HG02943 (cell line): Measurements from ENCODE around the gene HELZ2.
"Not testable (repeated sequence)": the region's sequence is repeated elsewhere in the genome, so short reads cannot be mapped to it uniquely, and the experiment has no call there.

ENCODE experiments used
- ATAC-seq: cut with Tn5 transposase; IDR thresholded peaks from one replicate; pipeline ENCODE4 v1.9.1; 2021; ENCODE audit warnings: mild to moderate bottlenecking, low read depth, moderate library complexity; ENCODE audit not compliant: unreplicated experiment

Gene HELZ2, protein sequence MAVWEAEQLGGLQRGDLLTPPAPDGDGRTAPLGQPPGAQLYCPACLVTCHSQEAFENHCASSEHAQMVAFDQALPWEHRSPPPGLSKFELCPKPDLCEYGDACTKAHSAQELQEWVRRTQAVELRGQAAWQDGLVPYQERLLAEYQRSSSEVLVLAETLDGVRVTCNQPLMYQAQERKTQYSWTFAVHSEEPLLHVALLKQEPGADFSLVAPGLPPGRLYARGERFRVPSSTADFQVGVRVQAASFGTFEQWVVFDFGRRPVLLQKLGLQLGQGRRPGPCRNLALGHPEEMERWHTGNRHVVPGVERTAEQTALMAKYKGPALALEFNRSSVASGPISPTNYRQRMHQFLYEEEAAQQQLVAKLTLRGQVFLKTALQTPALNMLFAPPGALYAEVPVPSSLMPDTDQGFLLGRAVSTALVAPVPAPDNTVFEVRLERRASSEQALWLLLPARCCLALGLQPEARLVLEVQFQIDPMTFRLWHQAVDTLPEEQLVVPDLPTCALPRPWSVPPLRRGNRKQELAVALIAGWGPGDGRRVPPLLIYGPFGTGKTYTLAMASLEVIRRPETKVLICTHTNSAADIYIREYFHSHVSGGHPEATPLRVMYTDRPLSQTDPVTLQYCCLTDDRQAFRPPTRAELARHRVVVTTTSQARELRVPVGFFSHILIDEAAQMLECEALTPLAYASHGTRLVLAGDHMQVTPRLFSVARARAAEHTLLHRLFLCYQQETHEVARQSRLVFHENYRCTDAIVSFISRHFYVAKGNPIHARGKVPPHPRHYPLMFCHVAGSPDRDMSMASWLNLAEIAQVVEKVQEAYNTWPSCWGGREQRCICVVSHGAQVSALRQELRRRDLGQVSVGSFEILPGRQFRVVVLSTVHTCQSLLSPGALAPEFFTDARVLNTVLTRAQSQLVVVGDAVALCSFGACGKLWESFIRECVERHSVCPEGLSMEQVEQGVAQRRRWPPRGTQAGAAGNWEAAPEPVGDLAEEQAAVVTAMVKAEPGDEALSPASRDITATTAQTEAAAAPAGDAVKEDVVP (N-terminal part only)

DNA sequence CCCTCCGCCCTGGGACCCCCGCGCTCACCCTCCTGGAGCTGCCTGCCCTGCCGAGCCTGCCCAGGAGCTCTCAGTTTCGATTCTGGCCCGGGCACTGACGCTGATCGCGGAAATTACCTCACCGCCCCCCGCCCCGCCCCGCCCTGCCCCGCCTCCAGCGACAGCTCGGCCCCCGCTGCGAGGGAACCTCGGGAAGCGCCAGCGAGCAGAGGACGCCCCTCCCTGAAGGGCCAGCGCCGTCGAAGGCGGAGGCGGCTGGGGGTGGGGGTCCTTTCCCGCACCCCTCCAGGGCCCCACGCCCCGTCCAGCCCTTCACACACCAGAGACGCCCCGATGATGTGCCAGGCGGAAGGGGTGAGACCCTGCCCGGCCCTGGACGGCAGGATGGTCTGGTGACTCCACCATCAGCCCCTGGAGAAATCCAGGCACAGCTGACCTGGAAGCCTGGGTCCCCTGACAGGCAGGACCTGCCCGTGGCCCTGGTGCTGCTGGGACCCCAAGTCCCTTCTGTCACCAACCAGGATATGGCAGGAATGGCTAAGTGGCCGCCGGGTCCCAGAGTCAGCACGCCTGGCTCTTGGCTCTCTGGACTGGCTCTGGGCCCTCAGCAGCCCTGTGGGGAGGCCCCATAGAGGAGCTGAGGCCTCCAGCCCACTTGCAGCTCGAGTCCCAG lies at the start of gene HELZ2:
Gene HELZ2 (minus strand): TSS at position 84 of the 673 bp plus-strand sequence. CDS start 1,854 bp downstream, outside the sequence.
- ATAC-seq, result no peak

DNA sequence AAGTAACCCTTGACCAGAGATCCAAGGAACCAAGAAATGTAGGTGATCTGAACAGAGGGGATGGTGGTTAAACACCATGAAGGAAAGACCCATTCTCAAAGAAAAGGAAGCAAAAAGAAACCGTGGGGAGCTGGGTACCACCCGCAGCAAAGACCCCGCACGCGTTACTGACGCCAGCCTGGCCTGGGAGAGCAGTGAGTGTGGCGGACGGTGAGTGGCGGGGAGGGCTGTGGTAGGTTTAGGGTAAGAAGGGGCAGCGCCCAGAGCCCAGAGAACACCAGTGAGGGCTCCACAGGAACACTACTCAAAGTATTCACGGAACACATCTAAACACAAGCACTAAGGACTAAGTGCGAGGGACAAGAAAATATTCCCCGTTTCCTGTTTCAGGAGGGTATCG lies 48.7 kb upstream of the HELZ2 start:
- no peak for ATAC-seq

DNA sequence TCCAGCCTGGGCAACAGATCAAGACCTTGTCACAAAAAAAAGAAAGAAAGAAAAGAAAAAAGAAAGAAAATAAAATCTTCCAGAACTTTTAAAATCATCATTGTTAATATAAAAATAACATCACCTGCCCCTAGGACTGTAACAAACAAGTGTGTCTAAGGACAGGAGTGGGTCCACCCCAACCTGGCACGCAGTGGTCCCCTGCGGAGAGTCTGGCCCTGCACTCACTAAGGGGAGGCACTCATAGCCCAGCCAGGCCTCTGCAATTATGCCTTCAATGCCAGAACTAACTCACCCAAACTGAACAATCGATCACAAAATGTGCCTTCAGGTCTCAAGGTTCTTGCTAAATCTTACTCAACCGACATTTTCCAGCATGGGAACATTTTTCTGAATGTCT lies 48.1 kb upstream of the HELZ2 start:
- ATAC-seq, result no peak

DNA sequence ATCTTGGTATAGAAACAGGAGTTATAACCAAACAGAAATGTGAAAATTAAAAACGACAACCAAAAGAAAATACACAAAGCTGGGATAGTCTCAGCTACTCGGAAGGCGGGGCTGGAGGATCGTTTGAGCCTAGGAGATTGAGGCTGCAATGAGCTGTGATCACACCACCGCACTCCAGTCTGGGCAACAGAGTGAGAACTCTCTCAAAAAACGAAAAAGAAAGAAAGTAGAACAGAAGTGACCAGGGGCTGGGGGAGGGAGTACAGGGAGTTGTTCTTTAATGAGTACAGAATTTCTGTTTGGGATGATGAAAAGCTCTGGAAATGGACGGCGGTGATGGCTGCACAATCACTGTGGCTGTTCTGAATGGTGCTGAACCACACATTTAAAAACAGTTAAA lies 47.0 kb upstream of the HELZ2 start:
- no peak for ATAC-seq

DNA sequence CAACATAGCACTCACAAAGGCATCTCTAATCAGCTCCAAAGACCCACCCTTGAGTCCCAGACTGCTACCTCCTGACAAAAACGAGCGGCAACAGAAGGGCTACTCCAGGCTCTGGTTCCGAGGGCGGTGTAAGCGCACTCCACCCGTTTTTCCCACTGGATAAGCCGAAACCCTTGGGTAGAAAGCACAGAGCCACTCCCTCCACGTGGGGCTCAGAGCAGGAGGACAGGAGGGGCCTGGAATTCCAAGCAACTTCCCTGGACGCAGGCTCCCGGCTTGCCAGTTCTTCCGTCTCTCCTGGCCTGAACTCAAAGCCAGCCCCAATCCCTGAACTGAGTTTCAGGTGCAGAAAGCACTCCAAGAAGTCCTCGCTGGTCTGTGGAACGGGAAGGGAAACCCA lies 45.5 kb upstream of the HELZ2 start:
- ATAC-seq, result no peak

DNA sequence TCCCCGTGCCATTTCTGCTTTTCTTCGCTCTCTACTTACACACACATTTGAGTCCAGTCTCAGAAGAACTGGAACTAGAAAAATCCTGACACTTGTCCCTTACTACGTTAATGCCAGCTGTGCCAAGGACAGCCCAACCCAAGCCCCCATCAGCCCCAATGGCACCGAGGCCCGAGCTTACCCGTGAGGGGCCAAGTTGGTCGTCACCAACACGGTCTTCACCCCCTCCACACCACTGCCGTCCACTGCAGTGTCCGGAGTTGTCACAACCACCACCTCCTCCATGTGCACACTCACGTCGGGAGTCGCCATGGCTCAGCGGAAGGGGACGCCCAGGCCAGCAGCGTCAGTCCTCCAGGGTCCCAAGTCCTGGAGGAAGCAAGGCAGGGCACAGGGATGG lies 45.0 kb upstream of the HELZ2 start:
- no peak for ATAC-seq

DNA sequence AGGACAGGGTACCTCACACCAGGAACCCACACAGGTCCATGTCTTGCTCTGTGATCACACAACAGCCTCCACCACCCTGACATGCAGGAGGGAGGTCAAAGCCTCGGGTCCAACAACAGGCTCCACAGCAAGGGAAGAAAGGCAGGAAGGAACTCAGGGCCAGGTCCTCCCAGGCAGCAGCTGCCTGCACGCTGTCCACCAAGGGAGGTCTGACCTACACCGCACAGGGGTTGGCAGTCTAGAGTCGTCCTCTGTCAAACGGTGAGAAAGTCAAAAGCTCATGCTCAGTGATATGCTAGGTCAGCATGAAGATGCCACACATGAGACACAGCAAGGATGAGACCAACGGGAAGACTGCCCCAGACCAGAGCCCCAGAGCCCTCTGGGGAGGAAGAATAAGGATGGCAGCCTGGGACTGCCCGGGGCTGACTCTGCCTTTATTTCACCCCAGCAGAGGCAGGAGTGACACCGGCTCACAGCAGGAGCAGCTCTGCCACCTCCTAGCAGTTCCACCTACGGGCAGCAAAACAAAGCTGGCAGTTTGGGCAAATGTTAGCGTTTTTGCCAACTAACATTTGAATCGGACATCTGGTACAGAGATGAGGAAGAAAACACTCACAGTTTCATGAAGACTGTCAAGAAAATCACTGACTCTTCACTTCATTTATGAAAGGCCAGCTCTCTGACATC lies 44.4 kb upstream of the HELZ2 start:
- ATAC-seq, result no peak

DNA sequence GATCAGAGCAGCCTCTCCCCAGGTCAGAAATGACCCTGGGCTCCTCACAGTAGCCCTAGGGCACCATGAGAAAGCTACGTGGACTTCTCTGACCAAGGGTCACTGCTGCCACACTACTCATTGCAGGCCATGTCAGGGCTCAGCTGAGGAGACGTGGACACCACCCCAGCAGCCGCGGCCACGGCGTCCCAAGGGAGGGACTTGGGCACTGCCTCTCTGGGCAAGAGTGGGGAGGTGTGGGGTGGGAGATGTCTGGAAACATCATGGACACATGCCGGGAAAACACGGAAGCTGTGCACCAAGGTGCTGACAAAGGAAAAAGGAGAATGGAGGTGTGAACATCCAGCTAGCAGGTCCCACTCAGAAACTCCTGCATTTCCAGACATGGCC lies 43.8 kb upstream of the HELZ2 start:
- ATAC-seq, result no peak

DNA sequence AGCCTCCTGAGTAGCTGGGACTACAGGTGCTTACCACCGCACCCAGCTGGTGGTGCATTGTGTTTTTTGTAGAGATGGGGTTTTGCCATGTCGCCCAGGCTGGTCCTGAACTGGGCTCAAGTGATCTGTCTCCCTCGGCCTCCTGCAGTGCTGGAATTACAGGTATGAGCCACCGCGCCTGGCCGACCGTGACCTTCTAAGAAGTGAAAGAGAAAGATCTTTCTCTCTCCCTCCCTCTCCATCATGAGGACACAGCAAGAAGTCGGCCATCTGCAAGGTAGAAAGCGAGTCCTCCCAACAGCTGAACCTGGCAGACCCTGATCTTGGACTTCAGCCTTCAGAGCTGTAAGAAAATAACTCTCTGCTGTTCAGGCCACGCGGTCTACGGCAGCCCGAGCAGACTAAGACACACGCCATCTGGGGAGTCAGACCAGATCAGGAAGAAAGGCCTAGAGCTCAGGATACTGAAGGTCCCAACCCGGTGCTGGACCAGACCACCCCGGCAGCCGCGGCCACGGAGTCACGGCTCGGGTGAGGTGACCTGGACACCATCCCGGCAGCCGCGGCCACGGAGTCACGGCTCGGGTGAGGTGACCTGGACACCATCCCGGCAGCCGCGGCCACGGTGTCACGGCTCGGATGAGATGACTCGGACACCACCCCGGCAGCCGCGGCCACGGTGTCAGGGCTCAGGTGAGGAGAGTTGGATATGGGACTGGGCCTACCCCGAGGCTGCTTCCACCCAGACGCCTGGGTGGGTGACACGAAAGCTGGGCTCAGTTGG lies 43.2 kb upstream of the HELZ2 start:
- no peak for ATAC-seq

DNA sequence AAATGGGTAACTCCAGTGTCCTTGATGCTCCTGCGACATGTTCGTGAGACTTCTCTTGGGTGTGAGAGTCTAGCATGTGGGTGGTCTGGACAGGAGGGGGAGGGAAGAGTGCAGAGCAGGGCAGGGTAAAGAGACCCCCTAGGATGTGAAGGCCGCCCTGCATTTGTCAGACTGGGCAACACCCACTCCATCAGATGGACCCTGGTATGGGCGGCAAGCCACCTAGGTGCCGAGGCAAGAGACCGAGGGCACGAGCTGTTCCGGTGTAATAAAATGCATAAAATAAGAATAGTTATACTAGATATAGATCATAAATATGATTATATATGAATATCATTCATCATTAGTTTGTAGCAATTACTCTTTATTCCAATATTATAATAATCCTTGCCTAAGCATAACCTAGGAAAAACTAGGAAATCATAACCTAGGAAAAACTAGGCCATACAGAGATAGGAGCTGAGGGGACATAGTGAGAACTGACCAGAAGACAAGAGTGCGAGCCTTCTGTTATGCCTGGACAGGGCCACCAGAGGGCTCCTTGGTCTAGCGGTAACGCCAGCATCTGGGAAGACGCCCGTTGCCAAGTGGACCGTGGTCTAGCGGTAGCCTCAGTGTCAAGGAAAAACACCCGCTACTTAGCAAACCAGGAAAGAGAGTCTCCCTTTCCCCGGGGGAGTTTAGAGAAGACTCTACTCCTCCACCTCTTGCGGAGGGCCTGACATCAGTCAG lies 40.0 kb upstream of the HELZ2 start:
- not testable (repeated sequence) for ATAC-seq

DNA sequence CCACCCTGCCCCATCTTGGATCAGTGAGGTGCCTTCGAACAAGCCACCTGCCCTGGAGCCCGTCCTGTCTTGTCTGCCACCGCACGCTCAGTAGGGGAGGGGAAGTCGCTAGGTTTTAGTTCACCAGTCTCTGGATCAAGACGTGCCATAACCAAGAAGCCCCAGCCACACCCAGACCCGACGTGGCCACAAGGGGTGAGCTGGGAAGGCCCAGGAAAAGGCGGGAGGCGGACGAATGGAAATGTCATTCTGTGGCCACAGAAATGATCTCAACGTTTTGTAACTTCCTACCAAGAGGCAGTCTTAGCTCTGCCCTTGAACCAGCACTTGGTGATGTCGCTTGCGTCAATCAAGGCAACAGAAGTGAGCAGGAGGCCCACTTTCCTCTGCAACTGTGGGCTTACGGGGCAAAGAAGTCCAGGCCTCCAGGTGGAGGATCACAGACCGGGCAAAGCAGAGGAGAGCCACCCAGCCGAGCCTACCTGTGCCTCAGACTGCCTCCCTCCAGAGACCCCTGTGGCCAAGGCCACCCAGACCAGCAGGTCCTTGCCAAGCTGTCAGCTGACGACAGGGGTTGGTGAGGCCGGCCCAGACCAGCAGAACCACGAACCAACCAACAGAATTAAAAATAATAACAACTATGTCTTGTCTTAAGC lies 38.4 kb upstream of the HELZ2 start:
- no peak for ATAC-seq

DNA sequence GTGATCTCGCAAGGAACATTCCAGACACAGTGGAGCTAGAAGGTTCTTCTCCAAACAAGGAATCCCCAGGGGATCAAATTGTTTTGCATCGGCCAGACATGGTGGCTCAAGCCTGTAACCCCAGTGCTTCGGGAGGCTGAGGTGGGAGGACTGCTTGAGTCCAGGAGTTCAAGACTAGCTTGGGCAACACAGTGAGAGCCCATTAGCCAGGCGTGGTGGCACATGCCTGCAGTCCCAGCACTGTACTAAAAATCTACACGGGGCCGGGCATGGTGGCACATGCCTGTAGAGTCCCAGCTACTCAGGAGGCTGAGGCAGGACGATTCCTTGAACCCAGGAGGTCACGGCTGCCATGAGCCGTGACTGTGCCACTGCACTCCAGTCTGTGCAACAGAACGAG lies 37.6 kb upstream of the HELZ2 start:
- no peak for ATAC-seq

DNA sequence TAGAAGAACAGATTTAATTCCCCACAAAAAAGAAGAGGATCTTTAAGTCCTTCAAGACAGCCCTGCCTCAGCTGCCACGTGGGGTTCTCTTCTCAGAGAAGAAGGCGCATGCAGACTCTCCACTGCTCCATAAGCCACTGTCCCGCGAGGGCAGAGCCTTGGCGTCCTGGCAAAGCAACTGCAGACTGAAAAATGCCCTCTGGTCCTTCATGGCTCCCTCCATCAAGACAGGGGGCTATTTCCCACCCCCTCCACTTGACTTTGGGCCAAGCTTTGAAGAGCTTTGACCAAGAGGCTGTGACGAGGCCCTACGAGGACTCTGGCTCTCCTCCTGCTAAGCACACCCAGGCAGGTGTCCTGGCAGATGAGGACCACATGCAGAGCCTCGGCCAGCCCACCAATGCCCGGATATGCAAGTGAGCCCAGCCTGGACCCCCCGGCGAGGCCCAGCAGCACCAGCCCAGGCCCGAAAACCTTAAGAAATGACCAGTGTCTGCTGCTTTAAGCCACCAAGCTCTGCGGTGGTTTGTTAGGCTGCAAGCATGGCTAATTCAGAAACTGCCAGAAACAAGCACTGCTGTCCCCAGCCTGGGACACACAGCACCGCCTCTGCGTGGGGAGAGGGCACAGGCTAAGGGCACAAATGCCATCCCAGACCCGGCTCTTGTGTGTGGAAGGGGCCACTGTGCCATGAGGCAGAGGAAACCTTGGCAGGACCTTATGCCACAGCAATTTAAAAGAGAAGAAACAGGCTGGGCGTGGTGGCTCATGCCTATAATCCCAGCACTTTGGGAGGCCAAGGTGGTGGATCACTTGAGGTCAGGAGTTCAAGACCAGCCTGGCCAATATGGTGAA lies 36.8 kb upstream of the HELZ2 start:
- ATAC-seq, result no peak

DNA sequence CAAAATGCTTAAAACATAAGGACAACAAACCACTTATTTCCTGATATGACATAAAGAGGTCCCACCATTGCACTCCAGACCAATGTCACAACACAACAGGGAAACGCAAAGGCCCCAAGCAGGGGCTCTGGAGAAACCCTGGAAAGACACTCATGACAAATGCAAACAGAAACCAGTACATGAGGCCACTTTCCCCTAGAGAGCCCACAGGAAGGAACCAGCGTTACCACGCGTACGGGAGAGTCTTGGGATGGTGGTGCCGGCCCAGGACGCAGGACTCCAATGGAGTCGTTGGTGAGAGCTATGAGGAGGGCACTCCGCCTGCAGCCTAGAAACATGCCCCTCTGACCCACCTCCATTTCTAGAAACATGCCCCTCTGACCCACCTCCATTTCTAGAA lies 32.6 kb upstream of the HELZ2 start:
- no peak for ATAC-seq

DNA sequence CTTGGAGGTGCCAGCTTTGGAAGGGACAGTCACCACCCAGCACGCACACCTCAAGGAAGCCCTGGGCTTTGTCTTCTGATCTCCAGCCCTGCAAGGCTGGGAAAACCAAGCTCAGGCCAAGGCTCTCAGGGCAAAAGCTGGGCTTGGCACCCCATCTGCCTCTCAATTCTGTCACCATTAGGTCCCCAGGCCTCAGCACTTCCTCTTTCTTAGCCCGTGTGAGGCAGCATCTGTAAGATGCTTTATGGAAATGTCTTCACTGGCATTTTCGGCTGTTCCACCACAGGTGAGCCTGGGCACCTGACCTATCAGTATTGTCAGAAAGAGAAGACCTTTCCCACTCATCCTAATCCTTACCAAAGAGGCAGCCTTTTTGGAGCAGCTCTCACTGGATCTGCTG lies 28.3 kb upstream of the HELZ2 start:
- ATAC-seq, result no peak

DNA sequence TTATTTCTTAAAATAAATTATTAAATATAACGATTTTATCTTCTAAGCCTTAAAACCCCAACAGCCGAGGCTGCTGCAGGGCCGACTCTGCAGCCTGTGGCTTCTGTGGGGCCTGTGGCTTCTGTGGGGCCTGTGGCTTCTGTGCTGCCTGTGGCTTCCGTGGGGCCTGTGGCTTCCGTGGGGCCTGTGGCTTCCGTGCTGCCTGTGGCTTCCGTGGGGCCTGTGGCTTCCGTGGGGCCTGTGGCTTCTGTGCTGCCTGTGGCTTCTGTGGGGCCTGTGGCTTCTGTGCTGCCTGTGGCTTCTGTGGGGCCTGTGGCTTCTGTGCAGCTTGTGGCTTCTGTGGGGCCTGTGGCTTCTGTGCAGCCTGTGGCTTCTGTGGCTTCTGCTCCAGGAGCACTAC lies 27.6 kb upstream of the HELZ2 start:
- ATAC-seq, result not testable (repeated sequence)

DNA sequence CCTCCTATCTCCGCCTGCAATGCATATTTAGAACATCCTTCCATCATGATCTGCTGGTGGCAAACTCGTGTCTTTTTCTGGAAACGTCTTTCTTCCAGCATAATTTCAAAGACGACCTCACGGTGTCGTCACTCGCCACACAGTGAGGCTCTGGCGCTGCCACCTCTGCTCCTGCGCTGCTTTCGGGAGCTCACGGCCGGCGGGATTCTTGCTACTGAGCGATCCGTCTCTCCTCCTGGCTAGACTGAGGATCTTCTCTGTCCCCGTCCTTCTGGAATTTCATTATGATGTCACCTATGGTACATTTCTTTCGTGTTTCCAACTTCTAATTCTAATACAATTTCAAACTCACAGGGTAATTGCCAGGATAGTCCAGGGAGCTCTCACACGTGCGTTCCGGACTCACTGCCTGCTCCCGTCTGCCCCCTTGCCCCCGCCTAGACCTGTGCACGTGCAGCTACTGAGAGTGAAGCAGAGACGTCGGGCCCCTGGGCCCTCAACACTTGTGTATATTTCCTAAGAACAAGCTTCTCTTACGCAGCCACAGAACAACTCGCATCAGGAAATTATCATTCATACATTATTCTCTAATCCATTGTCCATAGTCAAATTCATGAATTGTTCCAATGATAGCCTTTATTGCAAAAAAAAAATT lies 25.5 kb upstream of the HELZ2 start:
- no peak for ATAC-seq
